ENCODE measurements around the gene HLCS. TPM values are rescaled to one million over a fixed set of nuclear protein-coding genes. Genes with fewer than 3 reads are reported as not detected.

Gene HLCS
- total RNA-seq, 6 experiments from 2014 or later: 12.6 to 19.1 (median 16.0) TPM

DNA sequence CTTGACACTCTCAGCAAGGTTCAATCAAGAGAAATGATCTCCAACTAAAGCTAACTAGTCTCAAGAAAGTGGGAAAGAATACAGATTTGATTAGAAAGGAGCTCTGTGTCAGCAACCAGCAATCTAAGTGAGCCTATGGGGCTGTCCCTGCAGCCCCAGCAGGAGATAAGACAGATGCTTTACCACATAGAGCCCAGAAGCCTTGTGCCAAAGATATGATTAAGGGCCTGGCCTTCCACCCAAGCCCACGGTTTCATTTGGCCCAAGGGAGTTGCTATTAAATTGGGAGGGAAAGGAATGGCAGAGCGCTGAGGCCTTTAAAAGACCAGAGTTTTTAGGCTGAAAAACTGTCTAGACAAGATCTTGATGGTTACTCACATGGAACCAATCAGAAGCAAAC, 74.8 kb downstream of the HLCS start:
- no peak overlapping the region for H3K4me3 ChIP-seq
- H3K9me3 ChIP-seq: no peaks in the 10 kb centered on the region
- no peaks in the 10 kb centered on the region for H3K4me1 ChIP-seq
- H3K36me3 ChIP-seq: no peaks in the 10 kb centered on the region
- ATAC-seq (no peak), DNase-seq (no peak)
- no peak overlapping the region for H3K27ac ChIP-seq
- TF ChIP-seq CTCF (IDR thresholded peaks at IDR 0.05) (no peak), POLR2A (IDR thresholded peaks at IDR 0.05) (no peak)
- H3K27me3 ChIP-seq: no peaks in the 10 kb centered on the region
- 65% methylated on average over 2 of the region's 2 CpGs for WGBS (ENCODE audit: insufficient coverage, low coverage, low lambda C conversion rate, missing lambda C conversion rate)
- intact Hi-C loops (cut with DNase I): no loop called here

DNA sequence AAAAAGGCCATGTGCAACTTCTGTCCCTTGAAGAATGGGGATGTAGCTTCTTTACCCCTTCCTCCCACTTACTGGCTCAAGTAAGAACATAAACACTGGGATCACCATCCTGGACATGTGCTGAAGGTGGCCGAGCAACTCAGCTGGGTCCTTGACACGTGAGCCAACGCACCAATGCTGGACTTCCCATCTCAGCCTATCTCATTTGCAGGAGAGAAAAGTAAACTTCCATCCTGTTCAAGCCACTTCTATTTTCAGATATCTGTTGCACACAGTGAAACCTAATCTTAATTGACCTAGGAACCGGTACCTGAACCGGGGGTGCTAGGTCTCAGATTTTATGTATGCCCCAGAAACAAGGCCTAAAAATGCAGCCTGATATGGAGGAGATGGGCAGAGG, 75.3 kb downstream of the HLCS start:
- WGBS (ENCODE audit: insufficient coverage, low coverage, low lambda C conversion rate, missing lambda C conversion rate): 95% methylated on average over 5 of the region's 5 CpGs
- Histone ChIP-seq H3K27ac (no peak overlapping the region), H3K36me3 (no peaks in the 10 kb centered on the region), H3K4me1 (no peaks in the 10 kb centered on the region), H3K27me3 (no peaks in the 10 kb centered on the region), H3K9me3 (no peaks in the 10 kb centered on the region), H3K4me3 (no peak overlapping the region)
- DNase-seq (no peak), ATAC-seq (no peak)
- intact Hi-C loops (cut with DNase I): no loop called here
- TF ChIP-seq CTCF (IDR thresholded peaks at IDR 0.05): no peak

GRCh38 chr21:36890086-36890485, 76.4 kb downstream of the HLCS start:
- Histone ChIP-seq H3K4me3 (no peak overlapping the region), H3K9me3 (no peaks in the 10 kb centered on the region), H3K4me1 (no peaks in the 10 kb centered on the region), H3K36me3 (no peaks in the 10 kb centered on the region), H3K27ac (no peak overlapping the region), H3K27me3 (no peaks in the 10 kb centered on the region)
- TF ChIP-seq POLR2A (IDR thresholded peaks at IDR 0.05) (no peak), CTCF (IDR thresholded peaks at IDR 0.05) (no peak)
- DNase-seq (no peak), ATAC-seq (no peak)
- intact Hi-C loops (cut with DNase I): no loop called here
- WGBS (ENCODE audit: insufficient coverage, low coverage, low lambda C conversion rate, missing lambda C conversion rate): 100% methylated on average over 6 of the region's 8 CpGs

DNA sequence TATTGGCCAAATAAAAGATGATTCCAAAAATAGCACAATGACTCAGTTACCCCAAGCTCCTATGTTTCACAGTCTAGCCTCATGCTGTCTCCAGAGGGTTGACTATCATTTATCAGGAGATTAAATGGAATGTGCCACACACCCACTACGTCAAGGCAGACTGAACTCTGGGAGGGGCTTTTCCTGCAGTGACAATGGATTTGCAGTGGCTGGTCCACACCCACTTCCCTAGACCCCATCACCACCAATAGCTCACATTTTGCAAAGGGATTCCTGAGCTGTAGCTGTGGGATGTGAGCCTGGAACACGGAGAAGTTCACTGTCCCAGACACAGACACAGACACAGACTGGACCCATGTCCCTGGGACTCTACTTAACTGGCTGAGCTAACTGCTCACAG, 77.1 kb downstream of the HLCS start:
- Histone ChIP-seq H3K4me1 (no peaks in the 10 kb centered on the region), H3K36me3 (no peaks in the 10 kb centered on the region), H3K27ac (no peak overlapping the region), H3K4me3 (no peak overlapping the region), H3K27me3 (no peaks in the 10 kb centered on the region), H3K9me3 (no peaks in the 10 kb centered on the region)
- intact Hi-C loops (cut with DNase I): no loop called here
- DNase-seq (no peak), ATAC-seq (no peak)
- 60% methylated on average over 2 of the region's 2 CpGs for WGBS (ENCODE audit: insufficient coverage, low coverage, low lambda C conversion rate, missing lambda C conversion rate)
- TF ChIP-seq POLR2A (IDR thresholded peaks at IDR 0.05) (no peak), CTCF (IDR thresholded peaks at IDR 0.05) (no peak)

GRCh38 chr21:36888466-36888865, 78.0 kb downstream of the HLCS start:
- intact Hi-C loops (cut with DNase I): no loop called here
- H3K4me1 ChIP-seq: no peaks in the 10 kb centered on the region
- TF ChIP-seq POLR2A (IDR thresholded peaks at IDR 0.05): no peak
- TF ChIP-seq CTCF (IDR thresholded peaks at IDR 0.05): no peak
- no peak for DNase-seq
- no peak overlapping the region for H3K27ac ChIP-seq
- H3K36me3 ChIP-seq: no peaks in the 10 kb centered on the region
- no peak for ATAC-seq
- no peaks in the 10 kb centered on the region for H3K27me3 ChIP-seq
- 67% methylated on average over 2 of the region's 5 CpGs for WGBS (ENCODE audit: insufficient coverage, low coverage, low lambda C conversion rate, missing lambda C conversion rate)
- no peak overlapping the region for H3K4me3 ChIP-seq
- H3K9me3 ChIP-seq: no peaks in the 10 kb centered on the region

Data from right lobe of liver (tissue), 6 donors.